Erythroblast (primary cell): ENCODE measurements around the gene PLEKHO2.

ENCODE experiments used
- GATA1 ChIP-seq: IDR thresholded peaks from 2 replicates; pipeline ENCODE4 v1.6.1; 2011; ENCODE audit warnings: low read depth, mild to moderate bottlenecking, control low read depth, low read length, moderate library complexity
- POLR2A ChIP-seq: IDR thresholded peaks from 2 replicates; pipeline ENCODE4 v1.6.1; 2011; ENCODE audit warnings: mild to moderate bottlenecking, low read length

- TF ChIP-seq POLR2A (no peak), GATA1 (no peak)
Observed at GRCh38 chr15:64850778-64851502, 9.2 kb downstream of the PLEKHO2 start.
